HEK293T (cell line): ENCODE results near the gene RPL7L1.

Experiments used
- CTCF ChIA-PET: fragments of 350-600 bp; formaldehyde crosslinking; extraction: SDS; loops from one replicate; lab custom pipeline; 2021; ENCODE audit warnings: antibody characterized with exemption, inconsistent platforms; lab: Yijun Ruan, JAX
- POLR2A ChIA-PET: fragments of 350-600 bp; formaldehyde crosslinking; extraction: SDS; loops from one replicate; lab custom pipeline; 2020; ENCODE audit warnings: antibody characterized with exemption, inconsistent platforms; lab: Yijun Ruan, JAX
- DNase-seq: peaks from one replicate; pipeline ENCODE4 v3.0.0; 2012; ENCODE audit warnings: mixed read lengths; ENCODE audit errors: extremely low spot score
- ARNT ChIP-seq: fragments of 450-650 bp; IDR thresholded peaks from 2 replicates; pipeline ENCODE4 v1.6.1; 2017; ENCODE audit warnings: mild to moderate bottlenecking
- BHLHE40 ChIP-seq: fragments of 450-650 bp; IDR thresholded peaks from 2 replicates; pipeline ENCODE4 v1.6.1; 2016; ENCODE audit warnings: mild to moderate bottlenecking, moderate library complexity, borderline replicate concordance
- CTBP1 ChIP-seq: fragments of 450-650 bp; IDR thresholded peaks from 2 replicates; pipeline ENCODE4 v1.6.1; 2016; ENCODE audit warnings: borderline replicate concordance
- ELF4 ChIP-seq: fragments of 450-650 bp; IDR thresholded peaks from 2 replicates; pipeline ENCODE4 v1.6.1; 2017; ENCODE audit warnings: antibody characterized with exemption
- FOXA1 ChIP-seq: fragments of 450-650 bp; IDR thresholded peaks from 2 replicates; pipeline ENCODE4 v1.6.1; 2016; ENCODE audit warnings: mild to moderate bottlenecking
- FOXK2 ChIP-seq: fragments of 450-650 bp; IDR thresholded peaks from 2 replicates; pipeline ENCODE4 v1.6.1; 2016; ENCODE audit warnings: mild to moderate bottlenecking
- FOXM1 ChIP-seq: fragments of 450-650 bp; IDR thresholded peaks from 2 replicates; pipeline ENCODE4 v1.6.1; 2017; ENCODE audit warnings: mild to moderate bottlenecking, borderline replicate concordance
- HDGF ChIP-seq: fragments of 450-650 bp; IDR thresholded peaks from 2 replicates; pipeline ENCODE4 v1.6.1; 2017; ENCODE audit warnings: antibody characterized with exemption, borderline replicate concordance
- L3MBTL2 ChIP-seq: fragments of 450-650 bp; conservative IDR thresholded peaks from 2 replicates; pipeline ENCODE4 v1.6.1; 2016; ENCODE audit warnings: mild to moderate bottlenecking
- LEF1 ChIP-seq: fragments of 450-650 bp; IDR thresholded peaks from 2 replicates; pipeline ENCODE4 v1.6.1; 2017; ENCODE audit warnings: mild to moderate bottlenecking, borderline replicate concordance
- NFRKB ChIP-seq: fragments of 450-650 bp; IDR thresholded peaks from 2 replicates; pipeline ENCODE4 v1.6.1; 2016; ENCODE audit warnings: mild to moderate bottlenecking, moderate library complexity
- PKNOX1 ChIP-seq: fragments of 450-650 bp; IDR thresholded peaks from 2 replicates; pipeline ENCODE4 v1.6.1; 2016
- SP1 ChIP-seq: fragments of 450-650 bp; IDR thresholded peaks from 2 replicates; pipeline ENCODE4 v1.6.1; 2017
- SUZ12 ChIP-seq: fragments of 450-650 bp; IDR thresholded peaks from 2 replicates; pipeline ENCODE4 v1.6.1; 2016; ENCODE audit warnings: mild to moderate bottlenecking
- TARDBP ChIP-seq: fragments of 450-650 bp; IDR thresholded peaks from 2 replicates; pipeline ENCODE4 v1.6.1; 2016
- ZNF384 ChIP-seq: fragments of 450-650 bp; IDR thresholded peaks from 2 replicates; pipeline ENCODE4 v1.6.1; 2016

The RPL7L1 gene

GRCh38 chr6:42879372-42880239, at the start of gene RPL7L1:
Gene RPL7L1, plus strand, starts transcription at chr6:42879616. Its CDS starts 295 bp downstream, at chr6:42879911.
- DNase-seq, result peak; percentile 74
- ChIA-PET CTCF (interaction anchor here (0.6 to 0.9 kb wide), 2 partner anchors 218 kb away, joined by 3 read pairs; no protein-coding TSS in a partner anchor), POLR2A (interaction anchor here (0.6 to 4.4 kb wide), 43 partner anchors 10 to 376 kb away, joined by 3 to 45 read pairs (median 4); partner anchors contain the start of genes BICRAL, CNPY3, PEX6 and PPP2R5D)
- no peak for TF ChIP-seq CTBP1
- TF ChIP-seq BHLHE40, result no peak
- peak; percentile 91; the same call in 1 of the 2 replicates for TF ChIP-seq FOXK2
- no peak for TF ChIP-seq ARNT
- TF ChIP-seq FOXA1, result no peak
- peak; percentile 92 for TF ChIP-seq NFRKB
- TF ChIP-seq PKNOX1, result no peak
- TF ChIP-seq ELF4, result peak; percentile 37
- TF ChIP-seq TARDBP, result no peak
- no peak for TF ChIP-seq FOXM1
- TF ChIP-seq LEF1, result no peak
- no peak for TF ChIP-seq HDGF
- TF ChIP-seq L3MBTL2, result peak; percentile 61
- TF ChIP-seq ZNF384, result no peak
- no peak for TF ChIP-seq SUZ12
- TF ChIP-seq SP1, result no peak

GRCh38 chr6:42831237-42831636, 48.2 kb upstream of the RPL7L1 start:
- TF ChIP-seq CTBP1, result no peak
- TF ChIP-seq ARNT, result no peak
- no peak for TF ChIP-seq ELF4
- no peak for TF ChIP-seq L3MBTL2
- TF ChIP-seq TARDBP, result no peak
- TF ChIP-seq FOXA1, result no peak
- no peak for TF ChIP-seq FOXK2
- no peak for TF ChIP-seq BHLHE40
- no peak for TF ChIP-seq NFRKB
- no peak for TF ChIP-seq FOXM1
- no peak for TF ChIP-seq ZNF384
- no peak for TF ChIP-seq SP1
- no peak for TF ChIP-seq HDGF
- no peak for TF ChIP-seq SUZ12
- no peak for TF ChIP-seq PKNOX1
- TF ChIP-seq LEF1, result no peak

GRCh38 chr6:42834056-42834455, 45.4 kb upstream of the RPL7L1 start:
- no peak for DNase-seq
- POLR2A ChIA-PET, result no interaction called here
- CTCF ChIA-PET, result no interaction called here
- no peak for TF ChIP-seq LEF1
- no peak for TF ChIP-seq FOXM1
- no peak for TF ChIP-seq HDGF
- no peak for TF ChIP-seq BHLHE40
- TF ChIP-seq ARNT, result no peak
- no peak for TF ChIP-seq TARDBP
- no peak for TF ChIP-seq ELF4
- TF ChIP-seq ZNF384, result no peak
- TF ChIP-seq NFRKB, result no peak
- TF ChIP-seq CTBP1, result no peak
- no peak for TF ChIP-seq FOXK2
- TF ChIP-seq SUZ12, result no peak
- no peak for TF ChIP-seq PKNOX1
- no peak for TF ChIP-seq SP1
- no peak for TF ChIP-seq FOXA1
- TF ChIP-seq L3MBTL2, result no peak

More at GRCh38 chr6:42831237-42831636, 48.2 kb upstream of the RPL7L1 start:
- no peak for DNase-seq
- ChIA-PET POLR2A (interaction anchor here (0.9 kb wide), 1 partner anchor 10 kb away, joined by 3 read pairs; no protein-coding TSS in a partner anchor), CTCF (interaction anchor here (0.5 to 1.1 kb wide), 2 partner anchors 14 to 45 kb away, joined by 3 to 4 read pairs; no protein-coding TSS in a partner anchor)

- CTCF ChIA-PET, result interaction anchor here (0.5 kb wide), 1 partner anchor 35 kb away, joined by 3 read pairs; no protein-coding TSS in a partner anchor
- TF ChIP-seq NFRKB (no peak), TARDBP (no peak), ELF4 (no peak), HDGF (no peak), LEF1 (no peak), ZNF384 (no peak), CTBP1 (no peak), PKNOX1 (no peak), L3MBTL2 (no peak), FOXK2 (no peak), FOXM1 (no peak), FOXA1 (no peak), ARNT (no peak), SP1 (no peak), SUZ12 (no peak), BHLHE40 (no peak)
- POLR2A ChIA-PET, result interaction anchor here (1.4 kb wide), 1 partner anchor 96 kb away, joined by 5 read pairs; the partner anchor contains the start of gene TBCC
- no peak for DNase-seq
Measured at GRCh38 chr6:42841844-42842584, 37.4 kb upstream of the RPL7L1 start.
